Measurements from ENCODE around the gene HLA-F.

The HLA-F gene

DNA sequence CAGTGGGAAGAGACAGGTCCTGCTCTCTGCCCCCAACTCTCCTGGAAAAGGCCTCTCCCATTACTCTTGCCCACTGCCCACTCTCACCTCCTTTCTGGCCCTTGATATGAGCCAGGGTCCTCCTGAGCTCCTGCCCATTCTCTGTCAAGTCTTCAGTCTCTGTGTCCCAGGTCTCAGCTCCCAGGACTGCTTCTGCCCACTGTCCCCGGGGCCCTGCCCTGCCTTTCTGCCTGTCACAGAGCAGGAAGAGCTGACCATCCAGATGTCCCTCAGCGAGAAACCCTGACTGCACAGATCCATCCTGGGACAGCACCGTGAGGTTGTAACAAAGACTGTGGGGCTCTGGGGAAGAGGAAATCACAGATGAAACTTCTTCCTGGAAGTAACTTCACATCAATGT lies 22.2 kb downstream of the HLA-F start:
- H3K4me1 Mint-ChIP-seq (ENCODE audit: low read depth): peaks cover 26% of the 10 kb centered on the region
- no peaks in the 10 kb centered on the region for H3K27me3 Mint-ChIP-seq
- no peaks in the 10 kb centered on the region for H3K9me3 Mint-ChIP-seq
- DNase-seq: no peak
- H3K4me3 Mint-ChIP-seq: no peak overlapping the region
- H3K27ac Mint-ChIP-seq: no peak overlapping the region
- H3K36me3 Mint-ChIP-seq (ENCODE audit: low read depth): peaks cover 5% of the 10 kb centered on the region

GRCh38 chr6:29745855-29746449 lies 22.7 kb downstream of the HLA-F start:
- Mint-ChIP-seq H3K4me3 (no peak overlapping the region), H3K27ac (no peak overlapping the region), H3K36me3 (ENCODE audit: low read depth) (peaks cover 5% of the 10 kb centered on the region), H3K27me3 (no peaks in the 10 kb centered on the region), H3K4me1 (ENCODE audit: low read depth) (peaks cover 26% of the 10 kb centered on the region), H3K9me3 (no peaks in the 10 kb centered on the region)
- DNase-seq: no peak

DNA sequence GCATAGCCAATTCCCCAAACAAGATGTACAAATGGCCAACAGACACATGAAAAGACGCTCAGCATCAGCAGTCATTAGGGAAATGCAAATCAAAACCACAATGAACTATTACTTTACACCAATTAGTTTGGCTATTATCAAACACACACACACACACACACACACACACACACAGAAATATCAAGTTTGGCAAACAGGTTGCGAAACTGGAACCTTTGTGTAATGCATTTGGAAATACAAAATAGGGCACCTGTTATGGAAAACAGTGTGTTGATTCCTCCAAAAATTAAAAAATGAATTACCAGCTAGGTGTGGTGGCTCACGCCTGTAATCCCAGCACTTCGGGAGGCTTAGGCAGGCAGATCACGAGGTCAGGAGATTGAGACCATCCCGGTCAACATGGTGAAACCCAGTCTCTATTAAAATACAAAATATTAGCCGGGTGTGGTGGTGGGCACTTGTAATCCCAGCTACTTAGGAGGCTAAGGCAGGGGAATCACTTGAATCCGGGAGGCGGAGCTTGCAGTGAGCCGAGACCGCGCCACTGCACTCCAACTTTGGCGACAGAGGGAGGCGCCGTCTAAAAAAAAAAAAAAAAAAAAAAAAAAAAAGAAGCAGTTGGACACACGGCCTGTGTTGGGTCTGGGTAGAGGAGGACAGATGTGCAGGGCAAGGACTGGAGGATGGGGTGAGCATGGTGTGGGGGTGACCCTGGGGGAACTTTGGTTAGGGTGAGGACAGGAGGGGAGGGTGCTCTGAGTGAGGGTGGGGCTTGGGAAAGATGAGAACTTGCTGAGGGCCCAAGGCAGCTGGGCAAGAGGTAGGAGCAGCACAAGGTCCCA lies 23.8 kb downstream of the HLA-F start:
- no peak for DNase-seq
- Mint-ChIP-seq H3K27me3 (no peaks in the 10 kb centered on the region), H3K9me3 (no peaks in the 10 kb centered on the region), H3K4me3 (peak overlapping the region; percentile 92), H3K27ac (no peak overlapping the region), H3K4me1 (ENCODE audit: low read depth) (peaks cover 28% of the 10 kb centered on the region), H3K36me3 (ENCODE audit: low read depth) (peaks cover 5% of the 10 kb centered on the region)

- peak overlapping the region; percentile 87 for H3K27ac Mint-ChIP-seq
- H3K4me1 Mint-ChIP-seq (ENCODE audit: low read depth): peaks cover 32% of the 10 kb centered on the region
- H3K9me3 Mint-ChIP-seq: no peaks in the 10 kb centered on the region
Observed at GRCh38 chr6:29747688-29748250, 24.5 kb downstream of the HLA-F start.

DNA sequence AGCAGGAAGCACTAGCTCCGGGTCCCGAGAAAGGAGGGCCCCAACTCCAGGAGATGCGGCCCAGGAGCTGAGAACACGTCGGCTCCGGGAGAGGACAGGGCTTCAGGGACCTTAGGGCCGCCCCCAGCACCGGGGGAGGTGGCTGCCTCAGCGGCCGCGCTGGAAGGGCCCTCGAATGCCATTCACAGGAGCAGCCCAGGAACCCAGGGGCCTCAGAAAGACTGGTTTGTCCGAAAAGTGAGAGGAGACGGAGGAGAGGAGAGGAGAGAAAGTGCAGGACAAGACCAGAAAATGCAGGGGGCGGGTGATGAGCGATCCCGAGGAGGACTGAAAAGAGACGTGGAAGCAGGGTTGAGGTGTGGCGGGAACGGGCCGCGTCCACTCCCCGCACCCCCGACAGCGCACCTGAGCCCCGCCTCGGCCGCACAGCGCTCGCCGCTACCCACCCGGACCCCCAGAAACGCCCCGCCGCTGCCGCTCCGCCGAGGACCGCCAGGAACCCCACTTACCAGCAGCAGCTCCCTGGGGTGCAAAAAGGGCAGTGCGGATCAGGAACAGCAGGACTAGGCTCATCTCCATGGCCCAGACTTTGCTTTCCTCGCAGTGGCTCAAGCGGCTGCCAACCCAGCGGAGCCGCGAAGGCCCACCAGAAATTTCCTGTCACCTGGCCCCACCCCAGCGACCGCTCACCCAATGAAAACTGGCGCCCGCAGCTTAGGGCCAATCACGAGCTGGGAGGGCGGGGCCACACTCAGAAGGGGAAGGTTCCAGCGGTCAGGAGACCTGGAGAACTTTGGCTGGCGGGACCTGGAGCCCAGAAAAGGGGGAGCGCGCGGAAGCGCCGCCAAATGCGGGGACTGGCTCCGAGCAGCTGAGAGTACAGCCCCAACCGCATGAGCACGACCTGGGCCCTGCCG lies 25.4 kb downstream of the HLA-F start:
- H3K4me3 Mint-ChIP-seq: peak overlapping the region; percentile 92

More at GRCh38 chr6:29747688-29748250, 24.5 kb downstream of the HLA-F start:
- H3K4me3 Mint-ChIP-seq: peak overlapping the region; percentile 92
- H3K36me3 Mint-ChIP-seq (ENCODE audit: low read depth): peaks cover 5% of the 10 kb centered on the region
- no peaks in the 10 kb centered on the region for H3K27me3 Mint-ChIP-seq
- DNase-seq: no peak

GRCh38 chr6:29749308-29749662 lies 26.1 kb downstream of the HLA-F start:
- H3K4me1 Mint-ChIP-seq (ENCODE audit: low read depth): peaks cover 40% of the 10 kb centered on the region
- no peaks in the 10 kb centered on the region for H3K9me3 Mint-ChIP-seq
- peak overlapping the region; percentile 74 for H3K27ac Mint-ChIP-seq
- no peak for DNase-seq
- peak overlapping the region; percentile 92 for H3K4me3 Mint-ChIP-seq
- peaks cover 5% of the 10 kb centered on the region for H3K36me3 Mint-ChIP-seq (ENCODE audit: low read depth)
- H3K27me3 Mint-ChIP-seq: no peaks in the 10 kb centered on the region

More for the DNA sequence above, 25.4 kb downstream of the HLA-F start:
- no peaks in the 10 kb centered on the region for H3K27me3 Mint-ChIP-seq
- H3K27ac Mint-ChIP-seq: peak overlapping the region; percentile 87
- H3K36me3 Mint-ChIP-seq (ENCODE audit: low read depth): peaks cover 5% of the 10 kb centered on the region
- no peaks in the 10 kb centered on the region for H3K9me3 Mint-ChIP-seq
- DNase-seq: peak; percentile 88
- H3K4me1 Mint-ChIP-seq (ENCODE audit: low read depth): peaks cover 39% of the 10 kb centered on the region

DNA sequence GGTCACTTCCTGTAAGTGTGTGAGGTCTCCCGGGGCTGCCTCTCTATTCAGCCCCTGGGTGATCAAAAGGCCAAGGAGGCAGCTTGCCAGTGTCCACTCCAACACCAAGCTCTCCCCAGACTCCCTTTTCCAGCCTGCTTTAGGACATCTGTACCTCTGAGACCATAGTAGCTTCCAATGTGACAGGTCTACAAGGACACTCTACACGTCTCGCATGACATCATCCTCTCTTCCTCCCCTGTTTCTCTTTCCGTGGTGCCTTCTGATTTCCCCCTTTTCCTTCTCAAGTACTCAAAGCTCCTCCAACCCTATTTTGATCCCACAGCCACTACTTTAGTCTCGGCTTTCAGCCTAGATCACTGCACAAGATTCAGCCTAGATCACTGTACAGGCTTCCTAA lies 26.4 kb downstream of the HLA-F start:
- DNase-seq: no peak
- H3K36me3 Mint-ChIP-seq (ENCODE audit: low read depth): peaks cover 5% of the 10 kb centered on the region
- peak overlapping the region; percentile 74 for H3K27ac Mint-ChIP-seq
- H3K4me1 Mint-ChIP-seq (ENCODE audit: low read depth): peaks cover 40% of the 10 kb centered on the region
- H3K27me3 Mint-ChIP-seq: no peaks in the 10 kb centered on the region
- no peaks in the 10 kb centered on the region for H3K9me3 Mint-ChIP-seq
- H3K4me3 Mint-ChIP-seq: peak overlapping the region; percentile 92

DNA sequence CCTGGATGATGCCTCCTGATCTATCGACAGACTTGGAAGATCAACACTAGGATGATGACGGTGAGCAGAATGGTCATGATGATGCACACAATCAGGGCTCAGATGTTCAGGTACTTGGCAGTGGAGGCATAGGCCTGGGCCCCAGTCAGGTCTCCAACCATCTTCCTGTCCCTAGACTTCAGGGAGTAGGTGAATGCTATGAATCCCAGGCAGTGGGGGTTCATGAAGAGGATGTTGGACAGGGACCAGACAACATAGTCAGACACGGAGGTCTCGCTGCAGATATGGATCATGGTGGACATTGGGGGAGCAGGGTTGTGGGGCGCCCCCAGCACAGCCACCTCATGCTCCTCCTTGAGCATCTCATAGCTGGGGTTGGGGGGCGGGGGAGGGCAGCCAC lies 27.5 kb downstream of the HLA-F start:
- no peaks in the 10 kb centered on the region for H3K9me3 Mint-ChIP-seq
- no peak for DNase-seq
- peaks cover 40% of the 10 kb centered on the region for H3K4me1 Mint-ChIP-seq (ENCODE audit: low read depth)
- no peak overlapping the region for H3K27ac Mint-ChIP-seq
- peaks cover 2% of the 10 kb centered on the region for H3K36me3 Mint-ChIP-seq (ENCODE audit: low read depth)
- no peak overlapping the region for H3K4me3 Mint-ChIP-seq
- peaks cover 6% of the 10 kb centered on the region for H3K27me3 Mint-ChIP-seq

DNA sequence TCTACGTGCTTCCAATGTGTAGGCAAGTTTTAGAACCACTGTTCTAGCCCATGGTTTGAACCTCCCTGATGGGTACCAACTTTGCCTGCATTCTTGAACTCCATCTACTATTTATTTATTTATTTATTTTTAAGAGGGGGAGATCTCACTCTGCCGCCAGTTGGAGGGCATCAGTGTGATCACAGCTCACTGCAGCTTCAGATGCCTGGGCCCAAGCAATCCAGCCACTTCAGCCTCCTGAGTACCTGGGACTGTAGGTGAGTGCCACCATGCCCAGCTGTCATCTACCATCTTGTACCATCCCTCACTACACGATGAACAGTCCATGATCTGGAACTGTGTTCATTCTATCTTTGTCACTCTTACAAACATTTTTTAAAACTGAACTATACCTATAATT lies 28.2 kb downstream of the HLA-F start:
- Mint-ChIP-seq H3K36me3 (ENCODE audit: low read depth) (peaks cover 2% of the 10 kb centered on the region), H3K4me3 (peak overlapping the region; percentile 90), H3K9me3 (no peaks in the 10 kb centered on the region), H3K27me3 (peaks cover 11% of the 10 kb centered on the region), H3K27ac (no peak overlapping the region), H3K4me1 (ENCODE audit: low read depth) (peaks cover 40% of the 10 kb centered on the region)
- no peak for DNase-seq

- H3K36me3 Mint-ChIP-seq (ENCODE audit: low read depth): peaks cover 2% of the 10 kb centered on the region
- DNase-seq: peak; percentile 89
- H3K27me3 Mint-ChIP-seq: peaks cover 15% of the 10 kb centered on the region
- no peaks in the 10 kb centered on the region for H3K9me3 Mint-ChIP-seq
- H3K4me3 Mint-ChIP-seq: peak overlapping the region; percentile 90
- H3K4me1 Mint-ChIP-seq (ENCODE audit: low read depth): peaks cover 34% of the 10 kb centered on the region
- peak overlapping the region; percentile 86 for H3K27ac Mint-ChIP-seq
Observed at GRCh38 chr6:29752451-29753308, 29.4 kb downstream of the HLA-F start.

GRCh38 chr6:29753309-29753644 lies 30.0 kb downstream of the HLA-F start:
- Mint-ChIP-seq H3K9me3 (no peaks in the 10 kb centered on the region), H3K36me3 (ENCODE audit: low read depth) (peaks cover 2% of the 10 kb centered on the region), H3K27me3 (peaks cover 15% of the 10 kb centered on the region), H3K4me3 (peak overlapping the region; percentile 90), H3K4me1 (ENCODE audit: low read depth) (peaks cover 28% of the 10 kb centered on the region), H3K27ac (peak overlapping the region; percentile 86)
- no peak for DNase-seq

- H3K27me3 Mint-ChIP-seq: peaks cover 15% of the 10 kb centered on the region
- no peaks in the 10 kb centered on the region for H3K36me3 Mint-ChIP-seq (ENCODE audit: low read depth)
- H3K27ac Mint-ChIP-seq: no peak overlapping the region
- peaks cover 14% of the 10 kb centered on the region for H3K4me1 Mint-ChIP-seq (ENCODE audit: low read depth)
- no peak overlapping the region for H3K4me3 Mint-ChIP-seq
- no peaks in the 10 kb centered on the region for H3K9me3 Mint-ChIP-seq
- DNase-seq: no peak
Observed at GRCh38 chr6:29755295-29755871, 32.1 kb downstream of the HLA-F start.

GRCh38 chr6:29757282-29757681 lies 34.0 kb downstream of the HLA-F start:
- Mint-ChIP-seq H3K27me3 (peaks cover 15% of the 10 kb centered on the region), H3K9me3 (no peaks in the 10 kb centered on the region), H3K4me3 (no peak overlapping the region), H3K4me1 (ENCODE audit: low read depth) (peaks cover 10% of the 10 kb centered on the region), H3K27ac (no peak overlapping the region), H3K36me3 (ENCODE audit: low read depth) (no peaks in the 10 kb centered on the region)
- no peak for DNase-seq
